ENCODE data around the gene DKKL1.
"Not testable (repeated sequence)": the region's sequence is repeated elsewhere in the genome, so short reads cannot be mapped to it uniquely, and the experiment has no call there.

The DKKL1 gene

DNA sequence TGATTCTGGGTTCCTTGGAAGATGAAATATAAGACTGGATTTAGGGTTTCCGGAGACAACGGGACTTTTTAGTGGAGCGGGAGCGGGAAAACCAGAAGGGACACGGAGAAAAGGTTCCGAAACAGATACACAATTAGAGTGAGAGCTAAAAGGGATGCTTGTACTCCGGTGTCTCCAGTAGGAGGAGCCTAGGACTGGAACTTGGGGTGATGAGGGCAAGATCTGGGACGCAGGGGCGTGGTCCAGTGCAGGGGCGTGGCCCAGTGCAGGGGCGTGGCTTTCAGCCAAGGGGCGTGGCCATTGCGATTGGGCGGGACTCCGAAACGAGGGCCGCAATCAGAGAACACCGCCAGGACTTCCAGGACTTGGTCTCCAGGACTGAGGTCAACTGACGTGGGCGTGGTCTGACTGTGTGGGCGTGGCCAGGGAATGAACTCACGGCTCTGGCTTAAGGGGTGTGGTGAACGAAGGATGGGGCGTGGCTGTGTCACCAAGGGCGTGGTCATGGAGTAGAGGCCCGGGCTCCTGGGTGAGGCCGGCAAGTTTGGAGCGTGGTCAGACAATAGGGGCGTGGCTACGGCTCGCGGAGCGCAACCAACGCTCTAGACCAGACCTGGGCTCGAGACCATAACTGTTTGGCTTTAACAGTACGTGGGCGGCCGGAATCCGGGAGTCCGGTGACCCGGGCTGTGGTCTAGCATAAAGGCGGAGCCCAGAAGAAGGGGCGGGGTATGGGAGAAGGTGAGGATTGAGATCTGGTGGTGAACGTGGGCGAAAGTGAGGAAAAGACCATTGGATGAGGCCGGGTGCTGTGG is at the start of gene DKKL1:
Gene DKKL1, plus strand, starts transcription at position 610 of the 815 bp plus-strand sequence. Its CDS starts 122 bp downstream, at position 732.
- peak; percentile 99 for DNase-seq (ENCODE audit: low spot score)

GRCh38 chr19:49315111-49315510 is 48.6 kb upstream of the DKKL1 start:
- DNase-seq (ENCODE audit: low spot score), result no peak

- DNase-seq (ENCODE audit: low spot score), result no peak
Observed at GRCh38 chr19:49316284-49316683, 47.4 kb upstream of the DKKL1 start.

GRCh38 chr19:49318296-49318695 is 45.4 kb upstream of the DKKL1 start:
- DNase-seq (ENCODE audit: low spot score), result no peak

DNA sequence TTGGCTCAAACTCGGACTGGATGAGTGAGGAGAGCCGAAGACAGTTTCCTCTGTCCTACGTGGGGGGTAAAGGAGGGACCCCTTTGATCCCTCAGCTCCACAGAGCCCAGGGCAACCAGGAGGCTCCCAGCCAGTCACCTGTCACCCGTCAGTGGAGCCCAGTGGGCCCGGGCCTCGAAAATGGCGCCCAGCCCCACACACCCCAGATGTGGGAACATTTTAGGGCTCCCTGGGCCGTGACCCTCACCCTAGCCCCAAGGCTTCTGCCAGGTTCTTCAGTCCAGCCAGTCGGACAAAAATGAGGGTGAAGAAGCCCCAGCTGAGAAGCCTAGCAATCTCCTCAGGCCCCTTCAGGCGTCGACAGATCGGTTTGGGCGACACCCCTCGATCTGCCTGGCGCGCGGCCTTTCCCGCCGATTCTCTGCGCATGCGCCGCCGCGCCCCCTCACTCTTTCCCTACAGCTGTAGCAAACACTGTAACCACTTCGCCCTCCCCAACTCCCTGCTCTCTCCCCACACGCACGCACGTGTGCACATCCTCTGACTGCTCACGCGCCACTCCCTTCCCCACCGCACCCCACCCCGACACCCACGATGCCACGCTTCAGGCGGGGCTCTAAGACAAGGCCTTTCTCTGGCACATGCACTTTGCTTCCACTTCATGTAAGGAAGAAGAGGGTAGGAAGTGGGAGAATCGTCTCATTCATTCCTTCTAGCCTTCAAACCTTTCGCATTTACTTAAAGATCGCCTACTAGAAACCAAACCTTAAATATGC is 38.7 kb upstream of the DKKL1 start, which contains the start of gene SLC6A16:
Gene SLC6A16, minus strand, starts transcription at position 391 of the 776 bp plus-strand sequence. CDS start 13,844 bp downstream, outside the sequence.
- no peak for DNase-seq (ENCODE audit: low spot score)

GRCh38 chr19:49325756-49326155 is 37.9 kb upstream of the DKKL1 start:
- DNase-seq (ENCODE audit: low spot score), result not testable (repeated sequence)

GRCh38 chr19:49326165-49326704 is 37.4 kb upstream of the DKKL1 start:
- no peak for DNase-seq (ENCODE audit: low spot score)

DNA sequence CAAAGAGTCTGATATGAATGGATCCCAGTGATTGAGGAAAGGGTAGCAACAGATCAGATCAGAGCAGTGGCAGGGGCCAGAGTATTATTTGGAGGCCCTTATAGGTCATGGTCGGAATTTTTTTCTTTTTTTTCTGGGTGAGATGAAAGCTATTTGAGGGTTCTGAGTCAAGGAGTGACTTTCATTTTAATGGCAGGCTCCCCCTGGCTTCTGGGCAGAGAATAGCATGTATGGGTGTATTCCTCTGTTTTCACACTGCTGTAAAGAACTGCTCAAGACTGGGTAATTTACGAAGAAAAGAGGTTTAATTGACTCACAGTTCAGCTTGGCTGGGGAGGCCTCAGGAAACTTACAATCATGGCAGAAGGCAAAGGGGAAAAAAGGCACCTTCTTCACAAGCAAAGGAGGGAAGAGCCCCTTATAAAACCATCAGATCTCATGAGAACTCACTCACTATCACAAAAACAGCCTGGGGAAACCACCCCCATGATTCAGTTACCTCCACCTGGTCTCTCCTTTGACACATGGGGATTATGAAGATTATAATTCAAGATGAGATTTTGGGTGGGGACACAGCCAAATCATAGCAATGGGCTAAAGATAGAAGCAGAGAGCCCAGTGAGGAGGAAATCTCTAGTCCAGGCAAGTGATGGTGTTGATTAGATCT is 35.7 kb upstream of the DKKL1 start:
- peak; percentile 59 for DNase-seq (ENCODE audit: low spot score)

DNA sequence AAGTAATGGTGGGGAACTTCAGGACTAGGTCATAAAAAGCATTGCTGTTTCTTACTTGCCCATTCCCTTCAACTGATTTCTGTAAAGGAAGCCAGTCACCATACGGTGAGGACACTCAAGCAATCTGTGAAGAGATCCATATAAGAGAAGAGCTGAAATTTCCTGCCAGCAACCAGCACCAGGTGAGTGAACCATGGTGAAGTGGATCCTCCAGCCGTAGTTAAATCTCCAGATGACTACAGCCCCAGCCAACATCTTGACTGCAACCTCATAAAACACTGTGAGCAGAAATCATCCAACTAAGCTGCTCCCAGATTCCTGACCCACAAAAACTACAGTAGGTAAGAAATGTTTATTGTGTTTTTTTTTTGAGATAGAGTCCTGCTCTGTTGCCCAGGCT is 34.9 kb upstream of the DKKL1 start:
- no peak for DNase-seq (ENCODE audit: low spot score)

DNA sequence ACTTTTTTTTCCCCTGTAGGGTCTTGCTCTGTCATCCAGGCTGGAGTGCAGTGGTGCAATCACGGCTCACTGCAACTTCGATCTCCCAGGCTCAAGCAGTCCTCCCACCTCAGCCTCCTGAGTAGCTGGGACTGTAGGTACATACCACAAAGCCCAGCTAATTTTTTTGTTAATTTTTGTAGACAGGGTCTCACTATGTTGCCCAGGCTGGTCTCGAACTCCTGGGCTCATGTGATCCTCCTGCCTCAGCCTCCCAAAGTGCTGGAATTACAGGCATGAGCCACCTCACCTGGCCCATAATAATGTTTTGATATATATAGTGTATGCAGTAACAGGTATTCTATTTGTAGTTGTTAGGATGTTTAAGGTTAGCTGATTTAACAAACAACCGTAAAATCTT is 32.5 kb upstream of the DKKL1 start:
- DNase-seq (ENCODE audit: low spot score), result not testable (repeated sequence)

DNA sequence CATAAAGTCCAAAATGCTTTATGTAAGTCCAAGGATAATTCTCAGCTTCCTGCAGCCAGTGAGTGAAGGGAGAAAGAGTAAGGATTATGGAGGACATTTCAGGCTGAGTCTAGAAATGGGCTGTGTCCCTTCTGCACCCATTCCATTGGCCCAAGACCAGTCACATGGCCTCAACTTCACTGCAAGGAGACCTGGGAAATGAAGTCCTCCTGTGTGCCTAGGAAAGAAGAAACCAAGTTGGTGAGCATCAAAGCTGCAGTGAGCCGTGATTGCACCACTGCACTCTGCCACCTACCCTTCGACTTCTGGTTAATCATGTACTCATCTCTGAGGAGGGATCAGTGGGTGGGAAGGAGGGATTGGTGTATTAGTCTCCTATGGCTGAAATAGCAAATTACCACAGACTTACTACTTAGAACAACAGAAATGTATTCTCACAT is 32.0 kb upstream of the DKKL1 start:
- peak; percentile 65 for DNase-seq (ENCODE audit: low spot score)

- DNase-seq (ENCODE audit: low spot score), result not testable (repeated sequence)
Observed at GRCh38 chr19:49332691-49333417, 30.8 kb upstream of the DKKL1 start.

- DNase-seq (ENCODE audit: low spot score), result no peak
Observed at GRCh38 chr19:49333418-49333805, 30.3 kb upstream of the DKKL1 start.

- no peak for DNase-seq (ENCODE audit: low spot score)
Observed at GRCh38 chr19:49333811-49334288, 29.8 kb upstream of the DKKL1 start.

GRCh38 chr19:49335071-49335783 is 28.4 kb upstream of the DKKL1 start, which contains the start of gene CD37:
TSS of gene CD37 (plus strand) at chr19:49335406. CDS start at chr19:49335541, 135 bp downstream.
- no peak for DNase-seq (ENCODE audit: low spot score)

GRCh38 chr19:49335784-49336481 is 27.7 kb upstream of the DKKL1 start:
- DNase-seq (ENCODE audit: low spot score), result no peak

GRCh38 chr19:49336482-49337266 is 27.0 kb upstream of the DKKL1 start:
- no peak for DNase-seq (ENCODE audit: low spot score)

DNA sequence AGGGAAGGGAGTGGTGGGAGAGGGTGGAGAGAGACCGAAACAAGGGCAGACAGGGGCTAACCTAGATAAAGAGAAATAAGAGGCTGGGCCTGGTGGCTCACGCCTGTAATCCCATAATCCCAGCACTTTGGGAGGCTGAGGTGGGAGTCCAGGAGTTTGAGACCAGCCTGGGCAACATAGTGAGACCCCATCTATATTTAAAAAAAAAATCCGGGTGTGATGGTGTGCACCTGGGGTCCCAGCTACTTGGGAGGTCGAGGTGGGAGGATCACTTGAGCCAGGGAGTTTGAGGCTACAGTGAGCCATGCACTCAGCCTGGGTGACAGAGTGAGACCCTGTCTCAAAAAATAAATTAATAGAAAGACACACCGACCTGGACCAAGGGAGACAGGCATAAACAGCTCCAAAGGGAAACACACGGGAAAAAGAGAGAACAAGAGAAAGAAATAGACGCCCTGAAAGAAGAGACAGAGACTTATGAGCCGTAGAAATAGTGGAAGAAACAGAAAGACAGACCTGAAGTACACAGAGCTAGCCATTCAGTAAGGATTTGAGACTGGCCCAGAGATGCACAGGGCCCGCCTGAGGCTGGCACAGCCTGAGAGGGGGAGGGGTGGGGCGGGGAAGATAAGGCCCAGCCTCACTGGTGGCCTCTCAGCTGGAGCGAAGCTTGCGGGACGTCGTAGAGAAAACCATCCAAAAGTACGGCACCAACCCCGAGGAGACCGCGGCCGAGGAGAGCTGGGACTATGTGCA is 26.2 kb upstream of the DKKL1 start:
- no peak for DNase-seq (ENCODE audit: low spot score)

Measured in AG20443 (cell line).